Right atrium auricular region (tissue), 2 donors: ENCODE results near the gene VPS18. TPM values are rescaled to one million over a fixed set of nuclear protein-coding genes. Genes with fewer than 3 reads are reported as not detected.
"Not testable (repeated sequence)": the region's sequence is repeated elsewhere in the genome, so short reads cannot be mapped to it uniquely, and the experiment has no call there.

Experiments
- DNase-seq: peaks from one replicate; pipeline ENCODE4 v3.0.0-alpha.2; 2019; ENCODE audit warnings: low spot score
- H3K27ac ChIP-seq, 2 donors: fragments of 200-600 bp; sonication (generic); 1 replicate in 1 of 2; 2 replicates in 1 of 2; pipeline ENCODE4 v1.5.1; 2016 to 2019
- H3K27me3 ChIP-seq, 2 donors: fragments of 200-600 bp; sonication (generic); one replicate each; pipeline versions ENCODE4 v1.5.1 to v1.6.0; 2017 to 2019
- H3K36me3 ChIP-seq: fragments of 200-600 bp; sonication (generic); one replicate; pipeline ENCODE4 v1.5.1; 2016
- H3K4me1 ChIP-seq, 2 donors: fragments of 200-600 bp; sonication (generic); one replicate each; pipeline versions ENCODE4 v1.5.1 to v1.6.0; 2017 to 2019
- H3K4me3 ChIP-seq, 2 donors: fragments of 200-600 bp; sonication (generic); 1 replicate in 1 of 2; 2 replicates in 1 of 2; pipeline ENCODE4 v1.5.1; 2017 to 2019; ENCODE audit warnings: mild to moderate bottlenecking in 1 of 2, moderate library complexity in 1 of 2
- H3K9me3 ChIP-seq, 2 donors: fragments of 200-600 bp; sonication (generic); one replicate each; pipeline ENCODE4 v1.5.1; 2019
- total RNA-seq, 2 donors: library from RNA; depleted of rRNA; stranded (reverse); fragments of >200 nt; gene quantifications; one replicate each; pipeline ENCODE4 v1.1.0, GENCODE V29; 2016
- TF ChIP-seq, protein P1 (sequence below), 2 donors: fragments of 200-600 bp; sonication (generic); IDR thresholded peaks; one replicate each; pipeline ENCODE4 v1.5.1; 2019; ENCODE audit warnings: antibody characterized with exemption in 2 of 2

The VPS18 gene
- total RNA-seq, 2 donors from 2014 or later = 18.1 to 26.1 TPM

DNA sequence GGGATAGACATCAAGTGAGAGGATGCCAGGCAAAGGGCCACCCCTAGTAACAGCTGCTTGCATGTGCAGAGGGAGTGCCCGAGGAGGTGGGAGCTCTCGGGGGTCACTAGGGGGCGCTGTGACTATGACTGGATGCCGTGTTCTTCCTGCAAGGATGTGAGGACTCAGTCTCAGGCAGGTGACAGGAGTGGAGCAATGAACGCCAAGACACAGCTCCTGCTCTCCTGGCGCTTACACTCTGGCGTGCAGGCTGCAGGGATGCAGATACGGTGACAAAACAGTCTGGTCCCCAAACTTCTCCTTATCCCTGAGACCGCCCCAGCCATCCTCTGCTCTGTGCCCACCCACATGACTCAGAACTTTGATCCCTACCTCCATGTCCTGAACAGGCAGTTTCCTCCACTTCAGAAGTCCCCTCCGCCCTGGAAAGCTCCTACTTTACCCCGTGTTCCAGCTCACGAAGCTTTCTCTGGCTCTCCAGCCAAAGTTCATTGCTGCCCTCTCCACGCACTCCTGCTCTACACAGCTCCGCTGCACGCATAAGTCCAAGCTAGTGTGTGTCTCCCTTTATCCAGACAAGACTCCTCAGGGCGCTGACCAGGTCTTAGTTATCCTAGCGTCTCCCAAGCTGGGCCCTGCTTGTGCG lies 34.9 kb upstream of the VPS18 start:
- TF ChIP-seq, protein P1, sequence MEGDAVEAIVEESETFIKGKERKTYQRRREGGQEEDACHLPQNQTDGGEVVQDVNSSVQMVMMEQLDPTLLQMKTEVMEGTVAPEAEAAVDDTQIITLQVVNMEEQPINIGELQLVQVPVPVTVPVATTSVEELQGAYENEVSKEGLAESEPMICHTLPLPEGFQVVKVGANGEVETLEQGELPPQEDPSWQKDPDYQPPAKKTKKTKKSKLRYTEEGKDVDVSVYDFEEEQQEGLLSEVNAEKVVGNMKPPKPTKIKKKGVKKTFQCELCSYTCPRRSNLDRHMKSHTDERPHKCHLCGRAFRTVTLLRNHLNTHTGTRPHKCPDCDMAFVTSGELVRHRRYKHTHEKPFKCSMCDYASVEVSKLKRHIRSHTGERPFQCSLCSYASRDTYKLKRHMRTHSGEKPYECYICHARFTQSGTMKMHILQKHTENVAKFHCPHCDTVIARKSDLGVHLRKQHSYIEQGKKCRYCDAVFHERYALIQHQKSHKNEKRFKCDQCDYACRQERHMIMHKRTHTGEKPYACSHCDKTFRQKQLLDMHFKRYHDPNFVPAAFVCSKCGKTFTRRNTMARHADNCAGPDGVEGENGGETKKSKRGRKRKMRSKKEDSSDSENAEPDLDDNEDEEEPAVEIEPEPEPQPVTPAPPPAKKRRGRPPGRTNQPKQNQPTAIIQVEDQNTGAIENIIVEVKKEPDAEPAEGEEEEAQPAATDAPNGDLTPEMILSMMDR (IDR thresholded peaks at IDR 0.05) = peak; percentile 36 to 73
- no peak overlapping the region for H3K4me3 ChIP-seq
- no peak overlapping the region for H3K27ac ChIP-seq
- H3K27me3 ChIP-seq = no peaks in the 10 kb centered on the region
- H3K36me3 ChIP-seq = no peaks in the 10 kb centered on the region
- peaks cover 0 to 6% of the 10 kb centered on the region in 2 donors for H3K4me1 ChIP-seq
- no peaks in the 10 kb centered on the region for H3K9me3 ChIP-seq
- DNase-seq = no peak

DNA sequence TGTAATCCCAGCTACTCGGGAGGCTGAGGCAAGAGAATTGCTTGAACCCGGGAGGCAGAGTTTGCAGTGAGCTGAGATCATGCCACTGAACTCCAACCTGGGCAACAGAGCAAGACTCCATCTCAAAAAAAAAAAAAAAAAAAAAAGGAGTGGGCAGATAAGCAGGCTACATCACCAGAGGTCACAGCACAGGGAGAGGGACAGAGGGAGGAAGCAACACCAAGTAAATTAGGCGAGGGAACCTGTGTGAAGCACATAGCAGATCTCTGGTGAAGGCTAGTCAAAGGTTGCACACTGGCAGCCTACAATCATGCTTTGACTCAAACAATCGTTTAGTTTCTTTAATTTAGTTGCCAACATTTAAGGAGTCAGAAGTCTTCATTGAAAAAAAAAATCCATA lies 33.1 kb upstream of the VPS18 start:
- H3K36me3 ChIP-seq, H3K4me3 ChIP-seq, H3K27me3 ChIP-seq, DNase-seq, H3K27ac ChIP-seq, H3K9me3 ChIP-seq, H3K4me1 ChIP-seq: not testable (repeated sequence)

DNA sequence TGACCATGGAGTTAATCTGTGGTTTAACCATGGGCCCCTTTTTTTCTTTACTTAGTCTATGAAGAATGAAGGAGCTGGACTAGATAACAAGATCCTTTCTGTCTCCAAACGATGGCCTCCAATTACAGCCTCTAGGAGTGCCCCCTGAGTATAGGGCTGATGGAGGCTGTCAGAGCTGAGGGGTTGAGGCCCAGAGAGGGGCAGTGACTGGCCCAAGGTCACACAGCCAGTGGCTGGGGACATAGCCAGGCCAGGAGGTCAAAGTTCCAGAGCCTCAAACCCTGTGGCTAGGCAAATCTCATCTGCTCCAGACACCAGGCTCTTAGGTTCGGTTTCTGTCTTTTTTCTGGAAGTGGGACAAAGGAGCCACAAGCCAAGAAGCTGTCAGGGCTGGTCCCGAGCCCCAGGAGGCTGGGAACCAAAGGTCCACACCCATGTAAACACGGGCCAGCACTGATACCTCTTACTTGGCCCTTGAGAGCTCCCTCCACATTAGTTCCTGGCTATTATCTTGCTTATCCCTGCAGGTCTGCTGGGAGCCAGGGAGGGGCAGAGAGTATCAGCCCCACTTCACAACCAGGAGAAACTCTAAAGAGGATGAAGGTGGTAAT lies 30.5 kb upstream of the VPS18 start:
- H3K9me3 ChIP-seq = no peaks in the 10 kb centered on the region
- H3K27me3 ChIP-seq = no peaks in the 10 kb centered on the region
- H3K4me3 ChIP-seq = no peak overlapping the region
- TF ChIP-seq, protein P1 (IDR thresholded peaks at IDR 0.05) = no peak
- no peak for DNase-seq
- H3K36me3 ChIP-seq = no peaks in the 10 kb centered on the region
- H3K27ac ChIP-seq = no peak overlapping the region
- no peaks in the 10 kb centered on the region for H3K4me1 ChIP-seq

DNA sequence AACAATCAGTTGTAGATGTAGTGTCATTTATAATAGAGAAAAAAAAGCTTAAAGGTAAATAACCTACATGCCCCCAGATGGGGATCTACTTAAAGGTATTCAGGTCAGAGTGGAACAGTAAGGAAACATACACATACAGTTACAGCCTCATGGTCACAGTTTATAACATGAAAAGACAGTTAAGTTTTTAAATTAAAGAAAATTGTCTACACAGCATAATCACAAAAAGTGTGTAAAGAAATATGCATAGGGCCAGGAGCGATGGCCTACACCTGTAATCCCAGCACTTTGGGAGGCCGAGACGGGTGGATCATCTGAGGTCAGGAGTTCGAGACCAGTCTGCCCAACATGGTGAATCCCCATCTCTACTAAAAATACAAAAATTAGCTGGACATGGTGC lies 27.1 kb upstream of the VPS18 start:
- Histone ChIP-seq H3K9me3 (no peaks in the 10 kb centered on the region), H3K4me3 (no peak overlapping the region), H3K36me3 (no peaks in the 10 kb centered on the region), H3K4me1 (no peaks in the 10 kb centered on the region), H3K27ac (no peak overlapping the region), H3K27me3 (no peaks in the 10 kb centered on the region)
- TF ChIP-seq, protein P1 (IDR thresholded peaks at IDR 0.05) = no peak
- DNase-seq = no peak

DNA sequence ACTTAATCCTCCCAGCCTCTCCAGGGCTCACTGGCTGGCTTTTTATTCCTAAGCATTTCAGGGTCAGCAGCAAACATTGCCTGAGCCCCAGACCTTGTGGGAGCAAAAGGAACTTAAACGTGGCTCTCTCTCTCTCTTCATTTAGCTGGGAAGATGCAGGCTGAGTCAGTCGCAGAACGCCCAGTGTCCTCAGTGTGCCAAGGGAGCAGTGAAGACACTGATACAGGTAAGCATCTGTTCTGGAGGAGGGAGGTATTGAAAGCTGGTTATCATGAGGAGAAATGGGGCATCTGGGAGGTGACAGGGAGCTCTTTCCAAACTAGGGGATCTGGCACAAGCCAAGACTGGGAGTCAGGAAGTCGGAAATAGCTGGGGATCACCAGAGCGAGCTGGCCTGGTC lies 24.6 kb upstream of the VPS18 start:
- no peaks in the 10 kb centered on the region for H3K27me3 ChIP-seq
- DNase-seq = no peak
- H3K9me3 ChIP-seq = no peaks in the 10 kb centered on the region
- peaks cover 0 to 9% of the 10 kb centered on the region in 2 donors for H3K4me1 ChIP-seq
- TF ChIP-seq, protein P1 (IDR thresholded peaks at IDR 0.05) = no peak
- H3K36me3 ChIP-seq = no peaks in the 10 kb centered on the region
- no peak overlapping the region for H3K4me3 ChIP-seq
- H3K27ac ChIP-seq = no peak overlapping the region

DNA sequence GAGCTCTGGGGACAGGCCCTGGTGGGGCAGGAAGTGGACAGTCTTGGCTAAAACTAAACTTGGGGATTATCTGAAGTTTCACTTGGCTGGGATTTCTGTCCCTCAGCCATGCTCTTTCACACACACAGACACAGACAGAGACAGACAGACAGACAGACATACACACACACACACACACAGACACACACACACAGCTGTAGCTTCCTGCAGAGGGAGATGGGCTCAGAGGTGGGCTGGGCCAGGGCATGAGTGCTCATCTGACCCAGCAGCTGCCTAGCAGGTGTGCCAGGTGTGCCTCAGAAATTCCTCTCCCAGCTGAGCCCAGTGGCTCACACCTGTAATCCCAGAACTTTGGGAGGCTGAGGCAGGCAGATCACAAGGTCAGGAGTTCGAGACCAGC lies 23.5 kb upstream of the VPS18 start:
- H3K27me3 ChIP-seq = no peaks in the 10 kb centered on the region
- no peak overlapping the region for H3K4me3 ChIP-seq
- H3K9me3 ChIP-seq = no peaks in the 10 kb centered on the region
- TF ChIP-seq, protein P1 (IDR thresholded peaks at IDR 0.05) = no peak
- no peaks in the 10 kb centered on the region for H3K36me3 ChIP-seq
- H3K27ac ChIP-seq = no peak overlapping the region
- DNase-seq = no peak
- peaks cover 0 to 9% of the 10 kb centered on the region in 2 donors for H3K4me1 ChIP-seq
